Fibroblast of skin of left quadriceps (primary cell): Measurements from ENCODE around the gene GTF2H4.
"Not testable (repeated sequence)": the region's sequence is repeated elsewhere in the genome, so short reads cannot be mapped to it uniquely, and the experiment has no call there.

ENCODE experiments used
- DNase-seq, 2 experiments: peaks; one replicate each; pipeline ENCODE4 v3.0.0-alpha.2; 2013; ENCODE audit warnings: low read depth in 2 of 2

The GTF2H4 gene

DNA sequence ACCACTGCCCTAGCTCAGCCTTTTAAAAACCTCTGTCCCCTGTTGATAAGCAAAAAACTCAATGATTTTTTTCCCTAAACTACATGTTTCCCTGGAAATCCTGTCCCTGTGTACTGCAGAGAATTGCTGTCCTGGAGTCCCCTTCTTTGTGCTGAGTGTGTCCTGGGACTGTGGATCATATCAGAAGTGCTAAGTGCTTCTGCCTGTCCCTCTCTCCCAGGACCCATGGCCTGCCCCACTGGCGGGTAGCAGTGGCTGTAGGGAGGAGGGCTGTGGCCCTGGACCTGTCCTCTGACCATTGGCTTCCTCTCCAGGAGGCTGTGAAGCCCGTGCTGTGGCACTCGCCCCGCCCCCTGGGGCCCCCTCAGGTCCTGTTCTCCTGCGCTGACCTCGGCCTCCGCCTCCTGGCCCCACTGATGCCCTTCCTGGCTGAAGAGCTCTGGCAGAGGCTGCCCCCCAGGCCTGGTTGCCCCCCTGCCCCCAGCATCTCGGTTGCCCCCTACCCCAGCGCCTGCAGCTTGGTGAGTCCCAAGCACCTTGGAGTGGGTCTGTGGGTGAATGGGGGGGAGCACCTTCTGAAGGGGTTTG, 16.1 kb downstream of the GTF2H4 start:
- DNase-seq: not testable (repeated sequence)

DNA sequence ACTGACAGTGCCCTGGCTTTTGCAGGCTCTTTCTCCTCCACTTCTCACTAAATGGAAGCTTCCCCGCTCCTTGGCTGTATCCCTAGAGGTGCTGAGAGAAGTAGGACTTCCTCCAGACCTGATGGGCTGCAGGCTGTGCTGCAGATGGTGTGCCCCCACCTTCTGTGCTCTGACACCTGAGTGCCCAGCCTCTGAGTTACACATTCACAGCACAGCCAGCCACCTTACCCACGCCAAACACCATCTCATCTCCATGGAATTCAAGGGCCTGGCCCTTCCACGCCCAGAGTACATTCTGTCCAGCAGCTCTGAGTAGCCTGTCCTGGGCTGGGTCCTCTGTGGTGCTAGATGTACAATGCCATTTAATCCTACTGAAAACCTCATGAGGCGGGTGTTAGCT, 18.6 kb downstream of the GTF2H4 start:
- no peak for DNase-seq

- not testable (repeated sequence) for DNase-seq
Measured at GRCh38 chr6:30927080-30927479, 19.1 kb downstream of the GTF2H4 start.

- DNase-seq: no peak
Measured at GRCh38 chr6:30928677-30929076, 20.7 kb downstream of the GTF2H4 start.

DNA sequence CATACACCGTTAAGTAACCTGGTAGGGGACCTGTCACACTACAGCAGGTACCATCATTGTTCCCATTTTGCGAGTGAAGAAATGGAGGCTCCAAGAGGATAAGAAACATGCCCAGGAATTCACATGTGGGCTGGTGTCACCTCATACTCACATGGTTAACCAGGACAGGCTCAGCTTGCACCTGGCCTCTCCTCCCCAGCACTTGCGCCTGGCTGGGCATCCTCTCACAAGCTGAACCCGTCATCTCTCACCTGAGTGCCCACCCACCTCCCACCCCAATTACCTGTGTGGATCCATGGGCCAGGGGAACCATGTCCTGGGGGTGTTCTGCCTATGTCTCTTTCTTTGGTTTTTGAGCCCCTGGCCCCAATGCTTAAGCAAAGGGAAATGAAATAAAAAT, 22.5 kb downstream of the GTF2H4 start:
- no peak for DNase-seq

- no peak for DNase-seq
Measured at GRCh38 chr6:30931272-30931671, 23.3 kb downstream of the GTF2H4 start.

GRCh38 chr6:30931969-30932645, 24.1 kb downstream of the GTF2H4 start, which contains the start of gene SFTA2:
SFTA2 (minus strand) TSS chr6:30932170; CDS start chr6:30932096, 74 bp downstream.
- no peak for DNase-seq

GRCh38 chr6:30932665-30933365, 24.8 kb downstream of the GTF2H4 start:
- DNase-seq: no peak

GRCh38 chr6:30935018-30935417, 27.0 kb downstream of the GTF2H4 start:
- no peak for DNase-seq

GRCh38 chr6:30937265-30937664, 29.3 kb downstream of the GTF2H4 start:
- DNase-seq: no peak

DNA sequence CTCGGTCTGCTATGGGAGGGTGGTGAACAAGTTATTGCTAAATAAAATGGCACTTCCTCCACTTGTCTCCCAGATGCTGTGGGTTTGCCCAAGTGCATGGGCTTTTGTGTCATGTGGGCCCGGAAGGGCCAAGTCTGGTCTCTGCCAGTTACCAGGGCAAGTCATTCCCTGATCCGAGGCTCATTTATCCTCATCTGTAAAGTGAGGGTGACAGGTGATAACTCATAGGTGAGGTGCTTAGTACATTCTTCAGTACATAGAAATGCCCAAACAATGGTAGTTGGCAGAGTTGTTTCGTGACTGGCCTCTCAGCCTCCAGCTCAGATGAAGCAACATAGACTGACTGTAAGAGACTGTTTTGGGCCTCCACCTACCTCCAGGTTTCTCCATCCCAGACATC, 30.7 kb downstream of the GTF2H4 start:
- no peak for DNase-seq

DNA sequence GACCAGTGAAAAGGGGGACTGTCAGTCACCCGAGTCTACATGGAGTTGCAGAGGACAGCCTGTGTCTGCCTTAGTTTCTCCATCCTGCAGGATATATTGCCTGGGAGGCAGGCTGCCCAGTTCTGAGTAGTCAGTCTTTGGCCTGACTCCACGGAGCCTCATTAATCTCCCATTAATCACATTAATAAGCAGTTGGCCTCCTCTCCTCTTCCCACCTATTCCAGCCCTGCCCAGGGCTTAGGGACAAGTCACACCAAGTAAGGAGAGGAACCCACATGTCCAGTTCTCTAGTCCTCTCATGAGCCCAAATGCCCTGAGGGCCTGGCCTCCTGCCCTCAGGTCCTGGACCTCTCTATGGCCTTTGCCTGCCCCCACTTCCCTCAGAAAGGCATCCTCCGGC, 31.5 kb downstream of the GTF2H4 start:
- DNase-seq: no peak

GRCh38 chr6:30940361-30940986, 32.5 kb downstream of the GTF2H4 start, which contains the start of gene MUCL3:
MUCL3 (plus strand) TSS chr6:30940973; CDS start chr6:30941000, 27 bp downstream.
- DNase-seq: no peak

GRCh38 chr6:30942338-30943060, 34.5 kb downstream of the GTF2H4 start:
- DNase-seq: peak; percentile 66 to 69

- no peak for DNase-seq
Measured at GRCh38 chr6:30944051-30944450, 36.0 kb downstream of the GTF2H4 start.

- DNase-seq: no peak
Measured at GRCh38 chr6:30945281-30945680, 37.3 kb downstream of the GTF2H4 start.

- DNase-seq: no peak
Measured at GRCh38 chr6:30947231-30947630, 39.2 kb downstream of the GTF2H4 start.

DNA sequence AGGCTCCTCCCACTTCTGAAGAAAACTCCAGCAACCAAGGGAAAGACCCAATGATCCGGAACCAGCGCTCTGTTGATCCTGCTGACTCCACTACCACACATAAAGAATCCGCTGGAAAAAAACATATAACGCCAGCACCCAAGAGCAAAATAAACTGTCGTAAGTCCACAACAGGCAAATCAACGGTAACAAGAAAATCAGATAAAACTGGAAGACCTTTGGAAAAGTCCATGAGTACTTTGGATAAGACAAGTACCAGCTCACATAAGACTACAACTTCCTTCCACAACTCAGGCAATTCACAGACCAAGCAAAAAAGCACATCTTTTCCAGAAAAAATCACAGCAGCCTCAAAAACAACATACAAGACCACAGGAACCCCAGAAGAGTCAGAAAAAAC, 40.8 kb downstream of the GTF2H4 start:
- no peak for DNase-seq

- DNase-seq: no peak
Measured at GRCh38 chr6:30951907-30952469, 44.0 kb downstream of the GTF2H4 start.

DNA sequence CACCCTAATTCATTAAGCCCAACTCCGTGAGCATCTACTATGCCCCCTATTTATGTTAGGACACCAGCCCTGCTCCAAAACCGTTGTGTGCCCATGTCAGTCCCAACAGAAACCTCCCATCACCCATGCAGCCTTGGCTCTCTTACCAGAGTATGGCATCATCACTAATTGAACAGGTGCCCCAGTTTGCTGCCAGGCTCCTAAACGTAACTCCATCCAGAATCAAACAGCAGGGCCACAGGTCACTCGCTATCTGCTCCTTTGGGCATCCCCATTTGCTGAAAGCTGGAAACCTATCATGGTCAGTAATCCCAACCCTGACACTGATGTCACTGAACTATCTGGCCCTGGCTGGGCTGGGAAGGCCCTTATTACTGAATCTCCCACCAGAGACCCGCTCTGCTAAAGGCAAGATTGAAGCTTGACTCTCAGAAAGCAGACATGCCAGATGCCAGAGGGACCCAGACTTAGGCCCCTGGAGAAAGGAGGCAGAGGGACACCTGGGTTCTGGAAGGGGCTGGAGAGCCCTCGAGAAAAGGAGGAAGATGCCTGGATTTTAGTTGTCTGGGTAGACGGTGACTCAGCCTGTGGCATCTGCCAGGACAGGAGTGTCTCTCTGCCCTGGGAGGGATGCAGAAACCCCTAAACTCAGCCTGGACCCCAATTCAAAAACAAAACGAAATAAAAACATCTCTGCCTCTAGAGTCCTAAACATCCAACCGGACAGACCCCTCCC, 46.8 kb downstream of the GTF2H4 start:
- no peak for DNase-seq
